KMS-11 (cell line): Measurements from ENCODE around the gene PNPLA5.

Experiments
- H2AFZ ChIP-seq: fragments of 200-600 bp; sonication (generic); 2 replicates; pipeline ENCODE4 v1.6.1; 2016; ENCODE audit warnings: antibody characterized with exemption, mixed run types, low read depth
- H3K27ac ChIP-seq: fragments of 200-600 bp; sonication (generic); 2 replicates; pipeline ENCODE4 v1.6.1; 2016; ENCODE audit warnings: mild to moderate bottlenecking, mixed run types
- H3K27me3 ChIP-seq: fragments of 200-600 bp; sonication (generic); 2 replicates; pipeline ENCODE4 v1.6.1; 2017; ENCODE audit warnings: mild to moderate bottlenecking, low read depth, mixed run types, moderate library complexity; ENCODE audit not compliant: insufficient read depth
- H3K36me3 ChIP-seq: fragments of 200-600 bp; sonication (generic); 2 replicates; pipeline ENCODE4 v1.6.1; 2017; ENCODE audit warnings: mild to moderate bottlenecking, mixed run types; ENCODE audit not compliant: insufficient read depth
- H3K4me1 ChIP-seq: fragments of 200-600 bp; sonication (generic); 2 replicates; pipeline ENCODE4 v1.6.1; 2016; ENCODE audit warnings: mild to moderate bottlenecking, low read depth, mixed run types; ENCODE audit not compliant: poor library complexity, severe bottlenecking
- H3K4me2 ChIP-seq: fragments of 200-600 bp; sonication (generic); 2 replicates; pipeline ENCODE4 v1.7.0; 2016; ENCODE audit warnings: mild to moderate bottlenecking, mixed run types
- H3K4me3 ChIP-seq: fragments of 200-600 bp; sonication (generic); IDR thresholded peaks from 2 replicates; pipeline ENCODE4 v1.6.1; 2017; ENCODE audit warnings: low read depth, low read length, mixed read lengths; ENCODE audit not compliant: insufficient read depth
- H3K79me2 ChIP-seq: fragments of 200-600 bp; sonication (generic); 2 replicates; pipeline ENCODE4 v1.6.1; 2016; ENCODE audit warnings: low read depth, mixed run types; ENCODE audit not compliant: insufficient read depth
- H3K9ac ChIP-seq: fragments of 200-600 bp; sonication (generic); 2 replicates; pipeline ENCODE4 v1.6.1; 2016; ENCODE audit warnings: mild to moderate bottlenecking, mixed run types
- H4K20me1 ChIP-seq: fragments of 200-600 bp; sonication (generic); 2 replicates; pipeline ENCODE4 v1.6.1; 2016; ENCODE audit warnings: mild to moderate bottlenecking, mixed run types; ENCODE audit not compliant: insufficient read depth
- CTCF ChIP-seq: fragments of 200-600 bp; sonication (generic); conservative IDR thresholded peaks from 2 replicates; pipeline ENCODE4 v1.6.1; 2017; ENCODE audit warnings: low read depth, mild to moderate bottlenecking, antibody characterized with exemption, low read length, moderate library complexity, mixed read lengths

PNPLA5 gene

GRCh38 chr22:43833286-43834240 lies 58.2 kb downstream of the PNPLA5 start:
- no peaks in the 10 kb centered on the region for H3K79me2 ChIP-seq
- H3K27me3 ChIP-seq: peaks cover 24% of the 10 kb centered on the region
- no peak overlapping the region for H3K27ac ChIP-seq
- H3K4me1 ChIP-seq: no peaks in the 10 kb centered on the region
- H2AFZ ChIP-seq: no peak overlapping the region
- H3K4me2 ChIP-seq: no peak overlapping the region
- no peaks in the 10 kb centered on the region for H4K20me1 ChIP-seq
- H3K36me3 ChIP-seq: no peaks in the 10 kb centered on the region
- no peak overlapping the region for H3K4me3 ChIP-seq
- TF ChIP-seq CTCF: no peak
- H3K9ac ChIP-seq: no peak overlapping the region

GRCh38 chr22:43832393-43833265 lies 59.2 kb downstream of the PNPLA5 start:
- Histone ChIP-seq H2AFZ (no peak overlapping the region), H3K27me3 (peaks cover 18% of the 10 kb centered on the region), H3K4me1 (no peaks in the 10 kb centered on the region)

GRCh38 chr22:43831561-43832392 lies 60.0 kb downstream of the PNPLA5 start:
- Histone ChIP-seq H3K4me1 (no peaks in the 10 kb centered on the region), H3K4me3 (no peak overlapping the region), H2AFZ (no peak overlapping the region), H4K20me1 (no peaks in the 10 kb centered on the region), H3K36me3 (no peaks in the 10 kb centered on the region), H3K4me2 (no peak overlapping the region), H3K27ac (no peak overlapping the region), H3K9ac (no peak overlapping the region), H3K27me3 (peaks cover 19% of the 10 kb centered on the region), H3K79me2 (no peaks in the 10 kb centered on the region)
- no peak for TF ChIP-seq CTCF

More at GRCh38 chr22:43832393-43833265, 59.2 kb downstream of the PNPLA5 start:
- H3K9ac ChIP-seq: no peak overlapping the region
- no peak overlapping the region for H3K4me3 ChIP-seq
- no peak for TF ChIP-seq CTCF
- H3K27ac ChIP-seq: no peak overlapping the region
- no peaks in the 10 kb centered on the region for H3K36me3 ChIP-seq
- H3K4me2 ChIP-seq: no peak overlapping the region
- H4K20me1 ChIP-seq: no peaks in the 10 kb centered on the region
- no peaks in the 10 kb centered on the region for H3K79me2 ChIP-seq
